Neural cell (in vitro differentiated cells): ENCODE results near the gene IKBKG. TPM values are rescaled to one million over a fixed set of nuclear protein-coding genes. Genes with fewer than 3 reads are reported as not detected.

Source experiments
- H2AFZ ChIP-seq: fragments of 200-600, 300-800 bp; sonication (generic), shearing (Covaris generic); 2 replicates; pipeline ENCODE4 v1.6.0; 2014; ENCODE audit warnings: low read depth, mild to moderate bottlenecking, antibody characterized with exemption, low read length, moderate library complexity
- H3F3A ChIP-seq: fragments of 200-600 bp; shearing (Covaris generic); 2 replicates; pipeline ENCODE4 v1.6.1; 2016; ENCODE audit warnings: mild to moderate bottlenecking, moderate library complexity, mixed read lengths, antibody characterized with exemption, low read length; ENCODE audit not compliant: insufficient read depth, poor library complexity, severe bottlenecking
- H3K27ac ChIP-seq: fragments of 200-600, 300-800 bp; sonication (generic), shearing (Covaris generic); 2 replicates; pipeline ENCODE4 v1.5.1; 2014; ENCODE audit warnings: mild to moderate bottlenecking, low read length, moderate library complexity
- H3K27me3 ChIP-seq: fragments of 300-800, 200-600 bp; sonication (generic), shearing (Covaris generic); 2 replicates; pipeline ENCODE4 v1.6.0; 2014; ENCODE audit warnings: mild to moderate bottlenecking, low read depth, low read length, moderate library complexity; ENCODE audit not compliant: insufficient read depth
- H3K36me3 ChIP-seq: fragments of 300-800, 200-600 bp; sonication (generic), shearing (Covaris generic); 2 replicates; pipeline ENCODE4 v1.5.1; 2014; ENCODE audit warnings: mild to moderate bottlenecking, antibody characterized with exemption, low read length, moderate library complexity; ENCODE audit not compliant: insufficient read depth
- H3K4me2 ChIP-seq: fragments of 300-800, 200-600 bp; sonication (generic), shearing (Covaris generic); 2 replicates; pipeline ENCODE4 v1.6.0; 2014; ENCODE audit warnings: mild to moderate bottlenecking, low read length
- H3K4me3 ChIP-seq: fragments of 300-800, 200-600 bp; sonication (generic), shearing (Covaris generic); 2 replicates; pipeline ENCODE4 v1.5.1; 2014; ENCODE audit warnings: mild to moderate bottlenecking, low read length, moderate library complexity
- H3K79me2 ChIP-seq: fragments of 200-600 bp; shearing (Covaris generic); replicated peaks from 2 replicates; pipeline ENCODE4 v1.6.0; 2014; ENCODE audit warnings: mild to moderate bottlenecking, low read length, moderate library complexity; ENCODE audit not compliant: insufficient read depth
- H3K9ac ChIP-seq: fragments of 300-800, 200-600 bp; sonication (generic), shearing (Covaris generic); 2 replicates; pipeline ENCODE4 v1.6.1; 2016; ENCODE audit warnings: mild to moderate bottlenecking, low read length, mixed read lengths
- H3K9me2 ChIP-seq: fragments of 200-600 bp; shearing (Covaris generic); 2 replicates; pipeline ENCODE4 v1.6.1; 2016; ENCODE audit warnings: mild to moderate bottlenecking, low read length, mixed read lengths; ENCODE audit not compliant: insufficient read depth
- H3K9me3 ChIP-seq: fragments of 200-600, 300-800 bp; sonication (generic), shearing (Covaris generic); 2 replicates; pipeline ENCODE4 v1.6.1; 2016; ENCODE audit warnings: mild to moderate bottlenecking, mixed run types, low read length, moderate library complexity, mixed read lengths
- H4K20me1 ChIP-seq: fragments of 200-600 bp; shearing (Covaris generic); 2 replicates; pipeline ENCODE4 v1.6.1; 2016; ENCODE audit warnings: mild to moderate bottlenecking, mixed run types; ENCODE audit not compliant: insufficient read depth
- EP300 ChIP-seq: fragments of 450-650 bp; conservative IDR thresholded peaks from 2 replicates; pipeline ENCODE4 v1.6.1; 2014; ENCODE audit warnings: antibody characterized with exemption, mild to moderate bottlenecking, moderate library complexity; ENCODE audit not compliant: poor library complexity, severe bottlenecking
- EZH2 ChIP-seq: fragments of 200-600, 300-800 bp; shearing (Covaris generic), sonication (generic); IDR thresholded peaks from 2 replicates; pipeline ENCODE4 v1.6.1; 2014; ENCODE audit warnings: antibody characterized with exemption, low read length, borderline replicate concordance, mild to moderate bottlenecking; ENCODE audit not compliant: insufficient read depth, poor library complexity, severe bottlenecking
- MXI1 ChIP-seq: fragments of 450-650 bp; conservative IDR thresholded peaks from 2 replicates; pipeline ENCODE4 v1.6.1; 2014; ENCODE audit warnings: antibody characterized with exemption, mild to moderate bottlenecking; ENCODE audit not compliant: poor library complexity, severe bottlenecking
- POLR2AphosphoS5 ChIP-seq: IDR thresholded peaks from 2 replicates; pipeline ENCODE4 v1.6.1; 2012
- RAD21 ChIP-seq: fragments of 450-650 bp; conservative IDR thresholded peaks from 2 replicates; pipeline ENCODE4 v1.6.1; 2014; ENCODE audit warnings: antibody characterized with exemption, mild to moderate bottlenecking, moderate library complexity
- SMC3 ChIP-seq: fragments of 450-650 bp; conservative IDR thresholded peaks from 2 replicates; pipeline ENCODE4 v1.6.1; 2014; ENCODE audit warnings: antibody characterized with exemption, mild to moderate bottlenecking, moderate library complexity; ENCODE audit not compliant: poor library complexity
- TAF1 ChIP-seq: IDR thresholded peaks from 2 replicates; pipeline ENCODE4 v1.6.1; 2012; ENCODE audit warnings: low read depth
- polyA plus RNA-seq: library from polyadenylated mRNA; depleted of rRNA; stranded (reverse); fragments of >200 nt; gene quantifications from 2 replicates; pipeline ENCODE4 v1.2.3, GENCODE V29; 2014
- TF ChIP-seq, protein P1 (sequence below): IDR thresholded peaks from 2 replicates; pipeline ENCODE4 v1.6.1; 2012; ENCODE audit warnings: borderline replicate concordance
- TF ChIP-seq, protein P2 (sequence below): fragments of 450-650 bp; IDR thresholded peaks from 2 replicates; pipeline ENCODE4 v1.5.1; 2014; ENCODE audit warnings: antibody characterized with exemption, mild to moderate bottlenecking, moderate library complexity; ENCODE audit not compliant: poor library complexity, severe bottlenecking

IKBKG gene
- polyA plus RNA-seq, 1 donor from 2014 or later = 37.7 TPM

DNA sequence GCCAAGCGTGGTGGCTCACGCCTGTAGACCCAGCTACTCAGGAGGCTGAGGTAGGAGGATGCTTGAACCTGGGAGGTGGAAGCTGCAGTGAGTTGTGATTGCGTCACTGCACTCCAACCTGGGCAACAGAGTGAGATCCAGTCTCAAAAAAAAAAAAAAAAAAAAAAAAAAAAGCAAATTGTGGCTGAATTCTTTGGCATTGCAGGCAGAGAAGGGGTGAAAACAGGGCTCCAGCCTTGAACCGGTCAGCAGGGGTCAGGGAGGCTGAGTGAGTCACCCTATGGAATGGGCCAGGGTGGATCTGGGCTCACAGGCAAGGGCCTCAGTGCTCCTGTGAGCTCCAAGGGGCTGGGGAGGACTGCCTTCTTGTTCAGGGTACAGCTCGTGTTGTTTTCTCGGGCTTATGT lies 18.2 kb upstream of the IKBKG start:
- H3K4me3 ChIP-seq = no peak overlapping the region
- no peak overlapping the region for H3K4me2 ChIP-seq
- H3K79me2 ChIP-seq = no peaks in the 10 kb centered on the region
- no peaks in the 10 kb centered on the region for H3F3A ChIP-seq
- no peak for TF ChIP-seq RAD21
- TF ChIP-seq, protein P1, sequence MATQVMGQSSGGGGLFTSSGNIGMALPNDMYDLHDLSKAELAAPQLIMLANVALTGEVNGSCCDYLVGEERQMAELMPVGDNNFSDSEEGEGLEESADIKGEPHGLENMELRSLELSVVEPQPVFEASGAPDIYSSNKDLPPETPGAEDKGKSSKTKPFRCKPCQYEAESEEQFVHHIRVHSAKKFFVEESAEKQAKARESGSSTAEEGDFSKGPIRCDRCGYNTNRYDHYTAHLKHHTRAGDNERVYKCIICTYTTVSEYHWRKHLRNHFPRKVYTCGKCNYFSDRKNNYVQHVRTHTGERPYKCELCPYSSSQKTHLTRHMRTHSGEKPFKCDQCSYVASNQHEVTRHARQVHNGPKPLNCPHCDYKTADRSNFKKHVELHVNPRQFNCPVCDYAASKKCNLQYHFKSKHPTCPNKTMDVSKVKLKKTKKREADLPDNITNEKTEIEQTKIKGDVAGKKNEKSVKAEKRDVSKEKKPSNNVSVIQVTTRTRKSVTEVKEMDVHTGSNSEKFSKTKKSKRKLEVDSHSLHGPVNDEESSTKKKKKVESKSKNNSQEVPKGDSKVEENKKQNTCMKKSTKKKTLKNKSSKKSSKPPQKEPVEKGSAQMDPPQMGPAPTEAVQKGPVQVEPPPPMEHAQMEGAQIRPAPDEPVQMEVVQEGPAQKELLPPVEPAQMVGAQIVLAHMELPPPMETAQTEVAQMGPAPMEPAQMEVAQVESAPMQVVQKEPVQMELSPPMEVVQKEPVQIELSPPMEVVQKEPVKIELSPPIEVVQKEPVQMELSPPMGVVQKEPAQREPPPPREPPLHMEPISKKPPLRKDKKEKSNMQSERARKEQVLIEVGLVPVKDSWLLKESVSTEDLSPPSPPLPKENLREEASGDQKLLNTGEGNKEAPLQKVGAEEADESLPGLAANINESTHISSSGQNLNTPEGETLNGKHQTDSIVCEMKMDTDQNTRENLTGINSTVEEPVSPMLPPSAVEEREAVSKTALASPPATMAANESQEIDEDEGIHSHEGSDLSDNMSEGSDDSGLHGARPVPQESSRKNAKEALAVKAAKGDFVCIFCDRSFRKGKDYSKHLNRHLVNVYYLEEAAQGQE = no peak
- TF ChIP-seq POLR2AphosphoS5 = no peak
- TF ChIP-seq, protein P2, sequence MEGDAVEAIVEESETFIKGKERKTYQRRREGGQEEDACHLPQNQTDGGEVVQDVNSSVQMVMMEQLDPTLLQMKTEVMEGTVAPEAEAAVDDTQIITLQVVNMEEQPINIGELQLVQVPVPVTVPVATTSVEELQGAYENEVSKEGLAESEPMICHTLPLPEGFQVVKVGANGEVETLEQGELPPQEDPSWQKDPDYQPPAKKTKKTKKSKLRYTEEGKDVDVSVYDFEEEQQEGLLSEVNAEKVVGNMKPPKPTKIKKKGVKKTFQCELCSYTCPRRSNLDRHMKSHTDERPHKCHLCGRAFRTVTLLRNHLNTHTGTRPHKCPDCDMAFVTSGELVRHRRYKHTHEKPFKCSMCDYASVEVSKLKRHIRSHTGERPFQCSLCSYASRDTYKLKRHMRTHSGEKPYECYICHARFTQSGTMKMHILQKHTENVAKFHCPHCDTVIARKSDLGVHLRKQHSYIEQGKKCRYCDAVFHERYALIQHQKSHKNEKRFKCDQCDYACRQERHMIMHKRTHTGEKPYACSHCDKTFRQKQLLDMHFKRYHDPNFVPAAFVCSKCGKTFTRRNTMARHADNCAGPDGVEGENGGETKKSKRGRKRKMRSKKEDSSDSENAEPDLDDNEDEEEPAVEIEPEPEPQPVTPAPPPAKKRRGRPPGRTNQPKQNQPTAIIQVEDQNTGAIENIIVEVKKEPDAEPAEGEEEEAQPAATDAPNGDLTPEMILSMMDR = no peak
- TF ChIP-seq TAF1 = no peak
- H3K9me2 ChIP-seq = no peaks in the 10 kb centered on the region
- H3K27me3 ChIP-seq = no peaks in the 10 kb centered on the region
- no peaks in the 10 kb centered on the region for H4K20me1 ChIP-seq
- H3K9ac ChIP-seq = no peak overlapping the region
- H3K9me3 ChIP-seq = no peaks in the 10 kb centered on the region
- no peak overlapping the region for H3K27ac ChIP-seq
- no peak overlapping the region for H2AFZ ChIP-seq
- H3K36me3 ChIP-seq = no peaks in the 10 kb centered on the region

DNA sequence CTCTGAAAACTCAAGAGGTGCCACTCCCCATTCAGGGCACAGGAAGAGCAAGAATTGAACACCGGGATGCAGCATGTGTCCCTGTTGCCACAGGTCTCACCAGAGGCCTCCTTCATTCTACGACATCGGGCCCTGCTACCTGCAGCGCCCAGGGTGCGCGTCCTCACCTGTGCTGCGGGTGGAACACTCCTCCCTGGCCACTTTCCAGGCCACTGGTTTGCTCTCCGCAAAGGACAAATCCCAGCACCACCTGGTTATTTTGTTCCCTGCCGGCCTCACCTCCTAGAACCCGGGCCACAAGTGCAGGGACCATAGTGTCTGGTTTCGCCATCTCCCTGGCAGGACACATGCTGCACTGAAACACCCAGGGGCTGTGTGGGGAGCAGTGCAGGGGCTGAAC lies 17.1 kb upstream of the IKBKG start:
- Histone ChIP-seq H3K9me2 (no peaks in the 10 kb centered on the region), H3K9ac (no peak overlapping the region), H3K9me3 (no peaks in the 10 kb centered on the region), H3K79me2 (no peaks in the 10 kb centered on the region), H3K27me3 (no peaks in the 10 kb centered on the region), H3K4me2 (no peak overlapping the region), H3F3A (no peaks in the 10 kb centered on the region), H2AFZ (no peak overlapping the region), H3K27ac (no peak overlapping the region), H4K20me1 (no peaks in the 10 kb centered on the region), H3K36me3 (no peaks in the 10 kb centered on the region), H3K4me3 (no peak overlapping the region)
- no peak for TF ChIP-seq SMC3
- TF ChIP-seq EZH2 = no peak
- TF ChIP-seq RAD21 = no peak
- no peak for TF ChIP-seq POLR2AphosphoS5
- TF ChIP-seq TAF1 = no peak
- TF ChIP-seq, protein P1 = no peak
- no peak for TF ChIP-seq EP300
- no peak for TF ChIP-seq MXI1
- TF ChIP-seq, protein P2 = no peak
